Measurements from ENCODE around the gene ETV3L. TPM values are rescaled to one million over a fixed set of nuclear protein-coding genes. Genes with fewer than 3 reads are reported as not detected.

ETV3L gene
- total and polyA plus RNA-seq, 2 experiments from 2014 or later: not detected

GRCh38 chr1:157045250-157046218 lies 54.1 kb downstream of the ETV3L start, which contains the start of gene ARHGEF11:
Gene ARHGEF11 (minus strand): TSS chr1:157045742. CDS start chr1:157044330, 1,412 bp downstream.
- peaks cover 37% of the 10 kb centered on the region for H3K4me1 ChIP-seq (ENCODE audit: insufficient read depth)
- peak within 1 kb of the TSS; percentile 90 for H3K4me3 ChIP-seq
- H3K9ac ChIP-seq: peak within 1 kb of the TSS; percentile 96
- H3F3A ChIP-seq (ENCODE audit: insufficient read depth): 0 out of 2 replicates have a peak, but pooled peaks cover 15% of the 10 kb centered on the region
- H4K20me1 ChIP-seq (ENCODE audit: insufficient read depth): peaks cover 5% of the 10 kb centered on the region
- H3K27ac ChIP-seq: peak within 1 kb of the TSS; percentile 83
- H2AFZ ChIP-seq: peak within 1 kb of the TSS; percentile 96
- H3K4me2 ChIP-seq (ENCODE audit: unreplicated experiment): peak within 1 kb of the TSS; percentile 98
- no peaks in the 10 kb centered on the region for H3K9me2 ChIP-seq (ENCODE audit: insufficient read depth)
- no peaks in the 10 kb centered on the region for H3K9me3 ChIP-seq (ENCODE audit: low read depth)
- 0 out of 2 replicates have a peak, but pooled peaks cover 1% of the 10 kb centered on the region for H3K27me3 ChIP-seq (replicated peaks; ENCODE audit: insufficient read depth)
- DNase-seq: peak; percentile 96
- H3K79me2 ChIP-seq (ENCODE audit: insufficient read depth): peaks cover 45% of the 10 kb centered on the region
- no peaks in the 10 kb centered on the region for H3K36me3 ChIP-seq (ENCODE audit: low read depth)
- WGBS, 2 experiments (ENCODE audit: low coverage in 1 of 2, low lambda C conversion rate in 2 of 2, missing lambda C conversion rate in 2 of 2): 1% methylated on average over 53 to 112 of the region's 120 CpGs
- TF ChIP-seq EZH2phosphoT487 (IDR thresholded peaks at IDR 0.05; ENCODE audit: insufficient read depth, low read depth): no peak
- TF ChIP-seq EZH2 (IDR thresholded peaks at IDR 0.05; ENCODE audit: insufficient read depth, poor library complexity, severe bottlenecking): no peak
- in situ Hi-C loops (cut with MboI): no loop called here

GRCh38 chr1:157044326-157044725 lies 55.3 kb downstream of the ETV3L start:
- Histone ChIP-seq H3F3A (ENCODE audit: insufficient read depth) (0 out of 2 replicates have a peak, but pooled peaks cover 15% of the 10 kb centered on the region), H3K9me3 (ENCODE audit: low read depth) (no peaks in the 10 kb centered on the region), H3K79me2 (ENCODE audit: insufficient read depth) (peaks cover 57% of the 10 kb centered on the region), H3K9ac (peak overlapping the region; percentile 96), H3K4me1 (ENCODE audit: insufficient read depth) (peaks cover 39% of the 10 kb centered on the region), H3K36me3 (ENCODE audit: low read depth) (no peaks in the 10 kb centered on the region), H3K4me3 (peak overlapping the region; percentile 90), H3K27ac (peak overlapping the region; percentile 83; the same call in 1 of the 2 replicates), H4K20me1 (ENCODE audit: insufficient read depth) (peaks cover 5% of the 10 kb centered on the region), H3K27me3 (replicated peaks; ENCODE audit: insufficient read depth) (no peaks in the 10 kb centered on the region), H3K9me2 (ENCODE audit: insufficient read depth) (no peaks in the 10 kb centered on the region), H3K4me2 (ENCODE audit: unreplicated experiment) (peak overlapping the region; percentile 98), H2AFZ (peak overlapping the region; percentile 89; the same call in 1 of the 2 replicates)
- TF ChIP-seq EZH2phosphoT487 (IDR thresholded peaks at IDR 0.05; ENCODE audit: insufficient read depth, low read depth) (no peak), EZH2 (IDR thresholded peaks at IDR 0.05; ENCODE audit: insufficient read depth, poor library complexity, severe bottlenecking) (no peak)
- in situ Hi-C loops (cut with MboI): no loop called here
- DNase-seq: peak; percentile 20
- WGBS, 2 experiments (ENCODE audit: low coverage in 1 of 2, low lambda C conversion rate in 2 of 2, missing lambda C conversion rate in 2 of 2): 17 to 19% methylated on average over 6 of the region's 6 CpGs

- DNase-seq: peak; percentile 14
- H4K20me1 ChIP-seq (ENCODE audit: insufficient read depth): peaks cover 5% of the 10 kb centered on the region
- H3K9me2 ChIP-seq (ENCODE audit: insufficient read depth): no peaks in the 10 kb centered on the region
- WGBS, 2 experiments (ENCODE audit: low coverage in 1 of 2, low lambda C conversion rate in 2 of 2, missing lambda C conversion rate in 2 of 2): 22 to 51% methylated on average over 2 of the region's 2 CpGs
- H3K79me2 ChIP-seq (ENCODE audit: insufficient read depth): peaks cover 63% of the 10 kb centered on the region
- peak overlapping the region; percentile 98 for H3K4me2 ChIP-seq (ENCODE audit: unreplicated experiment)
- in situ Hi-C loops (cut with MboI): no loop called here
- H3K4me3 ChIP-seq: peak overlapping the region; percentile 90
- no peak overlapping the region for H2AFZ ChIP-seq
- H3F3A ChIP-seq (ENCODE audit: insufficient read depth): 0 out of 2 replicates have a peak, but pooled peaks cover 15% of the 10 kb centered on the region
- H3K4me1 ChIP-seq (ENCODE audit: insufficient read depth): peaks cover 39% of the 10 kb centered on the region
- H3K9me3 ChIP-seq (ENCODE audit: low read depth): no peaks in the 10 kb centered on the region
- H3K27me3 ChIP-seq (replicated peaks; ENCODE audit: insufficient read depth): no peaks in the 10 kb centered on the region
- H3K27ac ChIP-seq: no peak overlapping the region
- no peaks in the 10 kb centered on the region for H3K36me3 ChIP-seq (ENCODE audit: low read depth)
- TF ChIP-seq EZH2 (IDR thresholded peaks at IDR 0.05; ENCODE audit: insufficient read depth, poor library complexity, severe bottlenecking) (no peak), EZH2phosphoT487 (IDR thresholded peaks at IDR 0.05; ENCODE audit: insufficient read depth, low read depth) (no peak)
- H3K9ac ChIP-seq: peak overlapping the region; percentile 96
These were observed 55.9 kb downstream of the ETV3L start for GRCh38 chr1:157043685-157044084.

GRCh38 chr1:157042846-157043245 lies 56.8 kb downstream of the ETV3L start:
- Histone ChIP-seq H3K27me3 (replicated peaks; ENCODE audit: insufficient read depth) (no peaks in the 10 kb centered on the region), H3K27ac (no peak overlapping the region), H3K36me3 (ENCODE audit: low read depth) (no peaks in the 10 kb centered on the region), H3K9me2 (ENCODE audit: insufficient read depth) (no peaks in the 10 kb centered on the region), H3K9ac (0 out of 2 replicates have a peak overlapping the region, but pooled peaks have one; percentile 96), H3K79me2 (ENCODE audit: insufficient read depth) (peaks cover 71% of the 10 kb centered on the region), H3K4me3 (peak overlapping the region; percentile 90), H3K9me3 (ENCODE audit: low read depth) (no peaks in the 10 kb centered on the region), H3F3A (ENCODE audit: insufficient read depth) (0 out of 2 replicates have a peak, but pooled peaks cover 15% of the 10 kb centered on the region), H4K20me1 (ENCODE audit: insufficient read depth) (peaks cover 5% of the 10 kb centered on the region), H3K4me2 (ENCODE audit: unreplicated experiment) (peak overlapping the region; percentile 98), H2AFZ (no peak overlapping the region), H3K4me1 (ENCODE audit: insufficient read depth) (peaks cover 39% of the 10 kb centered on the region)
- no peak for TF ChIP-seq EZH2 (IDR thresholded peaks at IDR 0.05; ENCODE audit: insufficient read depth, poor library complexity, severe bottlenecking)
- no peak for TF ChIP-seq EZH2phosphoT487 (IDR thresholded peaks at IDR 0.05; ENCODE audit: insufficient read depth, low read depth)
- in situ Hi-C loops (cut with MboI): no loop called here
- WGBS, 2 experiments (ENCODE audit: low coverage in 1 of 2, low lambda C conversion rate in 2 of 2, missing lambda C conversion rate in 2 of 2): 50 to 62% methylated on average over 2 of the region's 2 CpGs
- peak; percentile 10 for DNase-seq

Other genes with a start within 250 kb of the ETV3L start
- gene INSRR, start 240.7 kb downstream of the ETV3L start, total RNA-seq (2014; rRNA removed; shearing (Covaris generic)): not detected in 2 replicates
- gene INSRR, start 240.7 kb downstream of the ETV3L start, polyA plus RNA-seq (2016; fragmentation: Nextera tagmentation; extraction: Ambion mirVana): 0.09 TPM in 1 of 2 replicates, not detected in the other
- 0.11 TPM in 1 of 2 replicates, not detected in the other for gene NTRK1, start 238.9 kb downstream of the ETV3L start, total RNA-seq (2014; rRNA removed; shearing (Covaris generic))
- gene NTRK1, start 238.9 kb downstream of the ETV3L start, polyA plus RNA-seq (2016; fragmentation: Nextera tagmentation; extraction: Ambion mirVana): 0.08 and 0.09 TPM in 2 replicates
- gene PEAR1, start 206.1 kb downstream of the ETV3L start, total RNA-seq (2014; rRNA removed; shearing (Covaris generic)): 1.0 and 2.2 TPM in 2 replicates
- gene PEAR1, start 206.1 kb downstream of the ETV3L start, polyA plus RNA-seq (2016; fragmentation: Nextera tagmentation; extraction: Ambion mirVana): 0.71 and 1.2 TPM in 2 replicates
- gene LRRC71, start 179.2 kb downstream of the ETV3L start, total RNA-seq (2014; rRNA removed; shearing (Covaris generic)): 0.32 TPM in 1 of 2 replicates, not detected in the other
- not detected in 2 replicates for gene LRRC71, start 179.2 kb downstream of the ETV3L start, polyA plus RNA-seq (2016; fragmentation: Nextera tagmentation; extraction: Ambion mirVana)
- 23.0 and 26.6 TPM in 2 replicates for gene ARHGEF11, start 54.1 kb downstream of the ETV3L start, total RNA-seq (2014; rRNA removed; shearing (Covaris generic))
- 11.0 and 13.3 TPM in 2 replicates for gene ARHGEF11, start 54.1 kb downstream of the ETV3L start, polyA plus RNA-seq (2016; fragmentation: Nextera tagmentation; extraction: Ambion mirVana)
- 10.6 and 21.4 TPM in 2 replicates for gene ETV3, start 38.6 kb upstream of the ETV3L start, total RNA-seq (2014; rRNA removed; shearing (Covaris generic))
- gene ETV3, start 38.6 kb upstream of the ETV3L start, polyA plus RNA-seq (2016; fragmentation: Nextera tagmentation; extraction: Ambion mirVana): 4.8 and 5.2 TPM in 2 replicates

All from GM23248 (cell line).